ENCODE data around the gene IRF2BPL.

Gene IRF2BPL

GRCh38 chr14:77000340-77001270, 27.9 kb downstream of the IRF2BPL start:
- peak in 8 of 10 donors; percentile 29 to 92 (median 58) for DNase-seq
- intact Hi-C loops (cut with DNase I): no loop called here

- DNase-seq: no peak
- intact Hi-C loops (cut with DNase I): no loop called here
Measured at GRCh38 chr14:76998910-76999309, 29.6 kb downstream of the IRF2BPL start.

- DNase-seq: no peak
- intact Hi-C loops (cut with DNase I): no loop called here
Measured at GRCh38 chr14:76997257-76997970, 31.1 kb downstream of the IRF2BPL start.

GRCh38 chr14:76996563-76997146, 31.9 kb downstream of the IRF2BPL start:
- DNase-seq: no peak
- intact Hi-C loops (cut with DNase I): no loop called here

- intact Hi-C loops (cut with DNase I): no loop called here
Measured at GRCh38 chr14:76995279-76996035, 33.1 kb downstream of the IRF2BPL start.

GRCh38 chr14:76993752-76994151, 34.8 kb downstream of the IRF2BPL start:
- intact Hi-C loops (cut with DNase I): no loop called here
- DNase-seq: no peak

More at GRCh38 chr14:76995279-76996035, 33.1 kb downstream of the IRF2BPL start:
- DNase-seq: no peak

GRCh38 chr14:76990084-76990483, 38.4 kb downstream of the IRF2BPL start:
- intact Hi-C loops (cut with DNase I): no loop called here
- no peak for DNase-seq

GRCh38 chr14:76987956-76988520, 40.5 kb downstream of the IRF2BPL start:
- intact Hi-C loops (cut with DNase I): no loop called here
- no peak for DNase-seq

- DNase-seq: no peak
- intact Hi-C loops (cut with DNase I): no loop called here
Measured at GRCh38 chr14:76986231-76986565, 42.3 kb downstream of the IRF2BPL start.

- DNase-seq: peak in 1 of 10 donors; percentile 64
- intact Hi-C loops (cut with DNase I): no loop called here
Measured at GRCh38 chr14:76985540-76986230, 42.8 kb downstream of the IRF2BPL start.

GRCh38 chr14:76984787-76985375, 43.6 kb downstream of the IRF2BPL start:
- intact Hi-C loops (cut with DNase I): no loop called here
- DNase-seq: no peak

GRCh38 chr14:76984297-76984696, 44.2 kb downstream of the IRF2BPL start:
- DNase-seq: no peak
- intact Hi-C loops (cut with DNase I): no loop called here

GRCh38 chr14:76981670-76982069, 46.8 kb downstream of the IRF2BPL start:
- DNase-seq: no peak
- intact Hi-C loops (cut with DNase I): no loop called here

- peak in 2 of 10 donors; percentile 47 to 92 for DNase-seq
- intact Hi-C loops (cut with DNase I): no loop called here
Measured at GRCh38 chr14:76977793-76978720, 50.5 kb downstream of the IRF2BPL start.

- intact Hi-C loops (cut with DNase I): no loop called here
Measured at GRCh38 chr14:76976240-76977005, 52.1 kb downstream of the IRF2BPL start.

GRCh38 chr14:76975812-76976211, 52.7 kb downstream of the IRF2BPL start:
- DNase-seq: no peak
- intact Hi-C loops (cut with DNase I): no loop called here

More at GRCh38 chr14:76976240-76977005, 52.1 kb downstream of the IRF2BPL start:
- DNase-seq: no peak

- intact Hi-C loops (cut with DNase I): no loop called here
- no peak for DNase-seq
Measured at GRCh38 chr14:76975051-76975450, 53.5 kb downstream of the IRF2BPL start.
